GM19099 (cell line): ENCODE data around the gene DDX52.

Experiments used
- POLR2A ChIP-seq: IDR thresholded peaks from 3 replicates; pipeline ENCODE4 v1.6.1; 2011; ENCODE audit warnings: low read depth; ENCODE audit not compliant: insufficient read length; ENCODE audit errors: extremely low read depth

DDX52 gene

GRCh38 chr17:37643118-37643766, at the start of gene DDX52:
Gene DDX52, minus strand, starts transcription at chr17:37643446. Its CDS starts 26 bp downstream, at chr17:37643420.
- peak; percentile 79 for TF ChIP-seq POLR2A

GRCh38 chr17:37691807-37692206, 48.6 kb upstream of the DDX52 start:
- TF ChIP-seq POLR2A: no peak

GRCh38 chr17:37689317-37689716, 46.1 kb upstream of the DDX52 start:
- no peak for TF ChIP-seq POLR2A

GRCh38 chr17:37683454-37683984, 40.3 kb upstream of the DDX52 start:
- TF ChIP-seq POLR2A: no peak

GRCh38 chr17:37682007-37682406, 38.8 kb upstream of the DDX52 start:
- no peak for TF ChIP-seq POLR2A

- no peak for TF ChIP-seq POLR2A
Measured at GRCh38 chr17:37678036-37678435, 34.8 kb upstream of the DDX52 start.

- no peak for TF ChIP-seq POLR2A
Measured at GRCh38 chr17:37677021-37677420, 33.8 kb upstream of the DDX52 start.

- TF ChIP-seq POLR2A: no peak
Measured at GRCh38 chr17:37676115-37676925, 33.1 kb upstream of the DDX52 start.

- no peak for TF ChIP-seq POLR2A
Measured at GRCh38 chr17:37674511-37674910, 31.3 kb upstream of the DDX52 start.

- TF ChIP-seq POLR2A: no peak
Measured at GRCh38 chr17:37673386-37673785, 30.1 kb upstream of the DDX52 start.

- no peak for TF ChIP-seq POLR2A
Measured at GRCh38 chr17:37672548-37673078, 29.4 kb upstream of the DDX52 start.

GRCh38 chr17:37671824-37672547, 28.7 kb upstream of the DDX52 start:
- TF ChIP-seq POLR2A: no peak

GRCh38 chr17:37671028-37671823, 28.0 kb upstream of the DDX52 start:
- TF ChIP-seq POLR2A: no peak

GRCh38 chr17:37667039-37667438, 23.8 kb upstream of the DDX52 start:
- TF ChIP-seq POLR2A: no peak
